Spleen (tissue), 7 donors: ENCODE data around the gene SLC6A13.

Experiments
- CTCF ChIP-seq, 11 experiments: fragments of 200-600 bp in 7 of 11; fragments of 450-650 bp in 4 of 11; sonication (generic) in 4 of 11; IDR thresholded peaks in 8 of 11; conservative IDR thresholded peaks in 3 of 11; 1 replicate in 7 of 11; 2 replicates in 4 of 11; pipeline versions ENCODE4 v1.4.0 to v1.8.0; 2016 to 2021; ENCODE audit warnings: antibody characterized with exemption in 11 of 11, inconsistent platforms in 4 of 11, mild to moderate bottlenecking in 1 of 11
- POLR2A ChIP-seq, 3 donors: fragments of 450-650 bp; IDR thresholded peaks; one replicate each; pipeline ENCODE4 v1.5.1; 2017; ENCODE audit warnings: antibody characterized with exemption in 3 of 3, mild to moderate bottlenecking in 1 of 3
- donor health status: DM: no; HTN: no; CAD: no; lungs with moderate emphysema.
- donor health status: DM: no; HTN: no; CAD: no.
- donor health status: DM: no; HTN: no; CAD: no.

DNA sequence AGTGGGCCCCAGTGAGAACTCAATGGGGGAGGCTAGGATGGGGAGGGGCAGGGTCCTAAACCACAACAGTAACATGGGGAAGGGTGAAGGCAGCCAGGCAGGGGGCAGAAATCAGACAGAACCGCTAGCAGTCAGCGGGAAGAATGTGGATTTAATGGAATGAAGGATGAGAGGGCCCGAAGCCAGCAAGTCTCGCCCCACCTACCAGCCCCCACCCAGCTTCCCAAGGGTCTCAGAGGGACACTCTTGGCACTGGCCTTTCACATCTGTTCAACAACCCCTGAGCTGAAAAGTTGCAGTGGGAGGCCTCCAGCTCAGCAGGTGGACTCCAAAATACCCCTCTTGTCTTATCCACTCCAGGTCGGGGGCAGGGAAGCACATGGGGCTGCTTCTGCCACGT lies 42.1 kb downstream of the SLC6A13 start:
- TF ChIP-seq CTCF (IDR thresholded peaks at IDR 0.05 in 8 of 11, conservative IDR thresholded peaks at IDR 0.05 in 3 of 11) (no peak), POLR2A (IDR thresholded peaks at IDR 0.05) (no peak)
